CD4-positive, CD25-positive, alpha-beta regulatory T cell (primary cell): ENCODE measurements around the gene KLHL18. TPM values are rescaled to one million over a fixed set of nuclear protein-coding genes. Genes with fewer than 3 reads are reported as not detected.

Experiments used
- ATAC-seq, 2 donors: fragments of 150-1000 bp; cut with Tn5 transposase; one replicate each; pipeline ENCODE4 v1.10.0; 2021; ENCODE audit warnings: low read depth in 2 of 2, moderate number of reproducible peaks in 2 of 2, moderate library complexity in 1 of 2
- DNase-seq, 3 donors: peaks; one replicate each; pipeline versions ENCODE4 v3.0.0 to v3.0.0-alpha.2; 2012 to 2022; ENCODE audit warnings: mixed read lengths in 1 of 3
- H3K27ac ChIP-seq: one replicate; pipeline ENCODE4 v1.7.0; 2013; ENCODE audit warnings: mild to moderate bottlenecking, low read length; ENCODE audit not compliant: insufficient read depth, poor library complexity, severe bottlenecking
- H3K27me3 ChIP-seq: one replicate; pipeline ENCODE4 v1.7.0; 2013; ENCODE audit warnings: low read length; ENCODE audit not compliant: control insufficient read depth, insufficient read depth
- H3K36me3 ChIP-seq: one replicate; pipeline ENCODE4 v1.7.0; 2013; ENCODE audit warnings: mild to moderate bottlenecking, low read length, moderate library complexity; ENCODE audit not compliant: control insufficient read depth, insufficient read depth
- H3K4me1 ChIP-seq: 2 replicates; pipeline ENCODE4 v1.7.0; 2013; ENCODE audit warnings: mild to moderate bottlenecking, low read length; ENCODE audit not compliant: insufficient read depth, control insufficient read depth, poor library complexity, severe bottlenecking
- H3K4me3 ChIP-seq: one replicate; pipeline ENCODE4 v1.7.0; 2013; ENCODE audit warnings: low read depth, mild to moderate bottlenecking, low read length, moderate library complexity
- H3K9me3 ChIP-seq, 2 experiments: 1 replicate in 1 of 2; 2 replicates in 1 of 2; pipeline ENCODE4 v1.7.0; 2013; ENCODE audit warnings: low read length in 2 of 2, mild to moderate bottlenecking in 1 of 2, moderate library complexity in 1 of 2; ENCODE audit not compliant: control insufficient read depth in 2 of 2
- H3K27ac Mint-ChIP-seq, 3 donors: one replicate each; pipeline ENCODE4 v1.8.0; 2020 to 2022; ENCODE audit warnings: mild to moderate bottlenecking in 3 of 3, mixed read lengths in 3 of 3, moderate library complexity in 2 of 3
- H3K27me3 Mint-ChIP-seq: one replicate; pipeline ENCODE4 v1.8.0; 2022; ENCODE audit warnings: mild to moderate bottlenecking, mixed read lengths
- H3K36me3 Mint-ChIP-seq: one replicate; pipeline ENCODE4 v1.8.0; 2020; ENCODE audit warnings: mixed read lengths
- H3K4me1 Mint-ChIP-seq, 4 donors: one replicate each; pipeline ENCODE4 v1.8.0; 2020 to 2022; ENCODE audit warnings: mixed read lengths in 4 of 4, mild to moderate bottlenecking in 1 of 4
- H3K4me3 Mint-ChIP-seq, 4 donors: one replicate each; pipeline ENCODE4 v1.8.0; 2020 to 2022; ENCODE audit warnings: mild to moderate bottlenecking in 4 of 4, mixed read lengths in 4 of 4, moderate library complexity in 3 of 4
- H3K9me3 Mint-ChIP-seq, 7 donors: one replicate each; pipeline ENCODE4 v1.8.0; 2020 to 2022; ENCODE audit warnings: mixed read lengths in 7 of 7, mild to moderate bottlenecking in 3 of 7, moderate library complexity in 2 of 7
- polyA plus RNA-seq, 4 donors: library from polyadenylated mRNA; unstranded; fragments of 300-500 nt; fragmentation: Illumina TruSeq; gene quantifications; one replicate each; pipeline ENCODE4 v1.2.3, GENCODE V29; 2021
- total RNA-seq: library from RNA; stranded (reverse); gene quantifications from one replicate; pipeline ENCODE4 v1.2.3, GENCODE V29; 2022

Gene KLHL18
- total and polyA plus RNA-seq, 5 donors from 2014 or later = 11.0 to 48.9 (median 15.2) TPM

DNA sequence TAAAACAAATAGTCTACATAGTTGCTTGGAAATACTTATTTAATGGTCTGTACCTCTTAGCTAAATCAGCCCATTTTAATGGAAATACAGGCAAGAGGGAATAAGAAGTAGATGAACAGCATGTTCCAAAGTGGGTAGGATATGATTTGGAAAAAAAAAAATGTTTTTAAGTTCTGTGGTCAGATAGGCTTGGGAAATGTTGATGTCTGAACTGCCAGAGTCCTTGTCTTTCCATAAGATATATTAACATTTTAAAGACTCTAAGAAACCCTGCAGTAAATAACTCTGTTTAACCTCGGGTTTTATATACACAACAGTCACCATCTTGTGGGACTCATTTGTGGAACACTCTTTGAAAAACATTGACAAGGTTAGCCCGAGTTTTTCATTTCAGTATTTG lies 58.1 kb downstream of the KLHL18 start:
- no peak for DNase-seq
- Mint-ChIP-seq H3K4me3 (no peak overlapping the region), H3K27ac (no peak overlapping the region), H3K4me1 (peaks cover 0 to 7% (median 3%) of the 10 kb centered on the region in 4 donors), H3K9me3 (no peaks in the 10 kb centered on the region), H3K36me3 (peaks cover 51% of the 10 kb centered on the region), H3K27me3 (no peaks in the 10 kb centered on the region)
- H3K27ac ChIP-seq = no peak overlapping the region
- H3K27me3 ChIP-seq = no peaks in the 10 kb centered on the region
- no peak overlapping the region for H3K4me3 ChIP-seq
- H3K9me3 ChIP-seq = no peaks in the 10 kb centered on the region
- H3K4me1 ChIP-seq = no peaks in the 10 kb centered on the region
- peaks cover 73% of the 10 kb centered on the region for H3K36me3 ChIP-seq
- no peak for ATAC-seq

DNA sequence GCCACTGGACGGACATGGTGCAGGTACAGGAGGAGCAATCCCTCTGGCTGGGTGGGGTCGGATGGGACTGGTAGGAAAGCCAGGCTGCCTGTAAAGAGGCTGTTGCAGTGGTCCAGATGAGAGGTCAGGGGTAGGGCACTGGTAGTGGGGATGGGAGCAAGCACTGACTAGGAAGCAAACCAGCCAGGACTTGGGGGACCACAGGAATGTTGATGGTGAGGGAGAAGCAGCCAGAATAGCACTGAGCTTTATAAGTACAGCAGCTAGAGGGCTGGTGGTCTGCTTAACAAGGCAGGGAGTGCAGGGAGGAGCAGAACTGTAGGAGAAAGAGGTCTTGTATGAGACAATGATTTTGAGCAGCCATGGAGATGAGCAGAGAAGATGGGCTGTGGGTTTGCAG lies 59.4 kb downstream of the KLHL18 start:
- Histone ChIP-seq H3K36me3 (peaks cover 60% of the 10 kb centered on the region), H3K4me3 (no peak overlapping the region), H3K27me3 (no peaks in the 10 kb centered on the region), H3K9me3 (no peaks in the 10 kb centered on the region), H3K27ac (no peak overlapping the region), H3K4me1 (no peaks in the 10 kb centered on the region)
- DNase-seq (no peak), ATAC-seq (no peak)
- peak overlapping the region in 2 of 3 donors; percentile 6 to 37 for H3K27ac Mint-ChIP-seq
- H3K9me3 Mint-ChIP-seq = no peaks in the 10 kb centered on the region
- peaks cover 40% of the 10 kb centered on the region for H3K36me3 Mint-ChIP-seq
- H3K4me1 Mint-ChIP-seq = peaks cover 0 to 8% (median 3%) of the 10 kb centered on the region in 4 donors
- no peak overlapping the region for H3K4me3 Mint-ChIP-seq
- H3K27me3 Mint-ChIP-seq = no peaks in the 10 kb centered on the region

DNA sequence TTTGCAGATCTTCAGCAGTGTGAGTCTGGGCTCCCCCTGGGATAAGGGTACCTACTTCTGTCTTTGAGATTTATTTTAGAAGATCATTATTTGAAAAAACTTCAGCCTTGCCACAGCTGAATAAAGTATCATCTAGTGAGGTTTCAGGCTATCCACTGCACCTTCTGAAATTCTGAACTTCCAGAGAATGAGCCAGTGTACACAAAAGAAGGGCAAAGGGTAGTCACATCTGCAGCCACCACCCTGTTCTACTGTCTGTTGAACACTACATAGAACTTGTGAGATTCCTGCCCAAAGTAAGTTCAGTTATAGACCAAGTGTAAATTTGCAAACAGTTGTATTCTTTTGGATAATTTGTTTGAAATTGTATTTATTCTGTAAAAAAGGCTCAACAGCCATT lies 60.1 kb downstream of the KLHL18 start:
- peaks cover 0 to 8% (median 3%) of the 10 kb centered on the region in 4 donors for H3K4me1 Mint-ChIP-seq
- no peaks in the 10 kb centered on the region for H3K27me3 ChIP-seq
- H3K4me3 Mint-ChIP-seq = no peak overlapping the region
- no peaks in the 10 kb centered on the region for H3K27me3 Mint-ChIP-seq
- H3K36me3 Mint-ChIP-seq = peaks cover 36% of the 10 kb centered on the region
- peak overlapping the region in 2 of 3 donors; percentile 37 to 56 for H3K27ac Mint-ChIP-seq
- no peaks in the 10 kb centered on the region for H3K9me3 Mint-ChIP-seq
- no peaks in the 10 kb centered on the region for H3K9me3 ChIP-seq
- no peak overlapping the region for H3K27ac ChIP-seq
- no peaks in the 10 kb centered on the region for H3K4me1 ChIP-seq
- DNase-seq (no peak), ATAC-seq (no peak)
- peaks cover 54% of the 10 kb centered on the region for H3K36me3 ChIP-seq
- H3K4me3 ChIP-seq = no peak overlapping the region

DNA sequence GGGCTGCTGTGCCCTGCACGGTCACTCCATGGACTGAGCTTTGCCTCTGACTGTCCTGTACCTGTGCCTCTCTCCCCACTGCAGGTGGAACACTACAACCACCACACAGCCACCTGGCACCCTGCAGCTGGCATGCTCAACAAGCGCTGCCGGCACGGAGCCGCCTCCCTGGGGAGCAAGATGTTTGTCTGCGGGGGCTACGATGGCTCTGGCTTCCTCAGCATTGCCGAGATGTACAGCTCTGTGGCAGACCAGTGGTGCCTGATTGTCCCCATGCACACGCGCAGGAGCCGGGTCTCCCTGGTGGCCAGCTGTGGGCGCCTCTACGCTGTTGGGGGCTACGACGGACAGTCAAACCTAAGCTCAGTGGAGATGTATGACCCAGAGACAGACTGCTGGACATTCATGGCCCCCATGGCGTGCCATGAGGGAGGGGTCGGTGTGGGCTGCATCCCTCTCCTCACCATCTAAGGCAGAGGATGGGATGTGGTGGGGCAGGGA lies 60.8 kb downstream of the KLHL18 start:
- Mint-ChIP-seq H3K9me3 (no peaks in the 10 kb centered on the region), H3K4me1 (peaks cover 0 to 8% (median 3%) of the 10 kb centered on the region in 4 donors), H3K36me3 (peaks cover 29% of the 10 kb centered on the region), H3K4me3 (no peak overlapping the region), H3K27ac (no peak overlapping the region), H3K27me3 (no peaks in the 10 kb centered on the region)
- no peaks in the 10 kb centered on the region for H3K27me3 ChIP-seq
- no peak for DNase-seq
- peaks cover 48% of the 10 kb centered on the region for H3K36me3 ChIP-seq
- no peak overlapping the region for H3K4me3 ChIP-seq
- H3K9me3 ChIP-seq = no peaks in the 10 kb centered on the region
- no peak overlapping the region for H3K27ac ChIP-seq
- ATAC-seq = no peak
- H3K4me1 ChIP-seq = no peaks in the 10 kb centered on the region

DNA sequence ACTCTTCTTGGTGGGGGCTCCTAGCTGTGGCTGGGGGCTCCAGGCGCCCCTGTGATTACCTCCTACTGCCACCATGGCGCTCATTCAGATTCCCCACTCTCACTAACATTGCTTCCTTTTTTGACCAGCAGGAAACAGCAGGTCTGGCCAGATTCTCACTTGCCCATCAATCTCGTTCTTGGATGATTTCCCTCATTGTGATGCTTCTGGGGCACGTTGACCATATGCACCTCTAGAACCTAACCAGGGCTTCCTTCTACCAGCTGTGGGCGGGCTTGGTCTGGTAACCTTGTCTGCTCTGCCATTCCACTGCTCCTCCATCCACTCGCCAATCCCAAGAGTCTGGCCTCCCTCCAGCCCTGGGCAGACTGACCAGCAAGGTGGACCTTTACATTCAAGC lies 62.2 kb downstream of the KLHL18 start:
- Mint-ChIP-seq H3K4me3 (no peak overlapping the region), H3K27ac (no peak overlapping the region), H3K27me3 (no peaks in the 10 kb centered on the region), H3K4me1 (peaks cover 0 to 8% (median 3%) of the 10 kb centered on the region in 4 donors), H3K36me3 (peaks cover 24% of the 10 kb centered on the region), H3K9me3 (no peaks in the 10 kb centered on the region)
- DNase-seq (no peak), ATAC-seq (no peak)
- H3K36me3 ChIP-seq = peaks cover 38% of the 10 kb centered on the region
- H3K4me3 ChIP-seq = no peak overlapping the region
- H3K9me3 ChIP-seq = no peaks in the 10 kb centered on the region
- no peak overlapping the region for H3K27ac ChIP-seq
- no peaks in the 10 kb centered on the region for H3K4me1 ChIP-seq
- H3K27me3 ChIP-seq = no peaks in the 10 kb centered on the region

DNA sequence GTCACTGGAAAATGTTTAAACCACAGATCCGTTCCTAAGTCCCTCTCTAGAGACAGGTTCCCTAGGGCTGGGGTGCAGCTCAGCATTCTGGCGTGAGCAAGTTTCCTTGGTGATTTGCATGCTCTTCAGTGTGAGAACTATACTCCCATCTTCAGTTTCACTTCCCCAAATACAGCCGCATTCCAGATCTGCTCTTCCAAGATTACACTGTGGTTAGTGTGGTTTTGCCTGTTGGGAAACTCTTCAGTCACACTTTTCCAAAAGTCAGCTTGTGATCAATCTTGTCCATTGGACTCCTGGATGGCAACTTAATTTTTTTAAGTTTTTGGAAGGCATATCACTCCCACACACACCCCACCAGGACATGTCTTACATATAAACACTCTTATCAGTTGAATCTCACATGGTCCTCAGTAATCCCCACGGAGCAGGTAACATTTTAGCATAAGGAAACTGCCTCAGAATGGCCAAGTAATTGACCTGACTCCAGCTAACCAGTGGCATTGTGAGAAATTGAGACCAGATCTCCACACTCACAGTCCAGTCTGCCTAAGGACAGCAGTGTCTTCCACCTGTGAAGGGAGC lies 64.6 kb downstream of the KLHL18 start:
- no peak overlapping the region for H3K27ac ChIP-seq
- no peaks in the 10 kb centered on the region for H3K27me3 Mint-ChIP-seq
- no peaks in the 10 kb centered on the region for H3K27me3 ChIP-seq
- H3K4me3 Mint-ChIP-seq = no peak overlapping the region
- no peaks in the 10 kb centered on the region for H3K9me3 ChIP-seq
- ATAC-seq = no peak
- peaks cover 25% of the 10 kb centered on the region for H3K36me3 ChIP-seq
- peaks cover 0 to 8% (median under 1%) of the 10 kb centered on the region in 4 donors for H3K4me1 Mint-ChIP-seq
- H3K9me3 Mint-ChIP-seq = no peaks in the 10 kb centered on the region
- H3K36me3 Mint-ChIP-seq = peaks cover 15% of the 10 kb centered on the region
- no peak overlapping the region for H3K4me3 ChIP-seq
- no peaks in the 10 kb centered on the region for H3K4me1 ChIP-seq
- peak overlapping the region in 2 of 3 donors; percentile 48 to 73 for H3K27ac Mint-ChIP-seq
- no peak for DNase-seq

DNA sequence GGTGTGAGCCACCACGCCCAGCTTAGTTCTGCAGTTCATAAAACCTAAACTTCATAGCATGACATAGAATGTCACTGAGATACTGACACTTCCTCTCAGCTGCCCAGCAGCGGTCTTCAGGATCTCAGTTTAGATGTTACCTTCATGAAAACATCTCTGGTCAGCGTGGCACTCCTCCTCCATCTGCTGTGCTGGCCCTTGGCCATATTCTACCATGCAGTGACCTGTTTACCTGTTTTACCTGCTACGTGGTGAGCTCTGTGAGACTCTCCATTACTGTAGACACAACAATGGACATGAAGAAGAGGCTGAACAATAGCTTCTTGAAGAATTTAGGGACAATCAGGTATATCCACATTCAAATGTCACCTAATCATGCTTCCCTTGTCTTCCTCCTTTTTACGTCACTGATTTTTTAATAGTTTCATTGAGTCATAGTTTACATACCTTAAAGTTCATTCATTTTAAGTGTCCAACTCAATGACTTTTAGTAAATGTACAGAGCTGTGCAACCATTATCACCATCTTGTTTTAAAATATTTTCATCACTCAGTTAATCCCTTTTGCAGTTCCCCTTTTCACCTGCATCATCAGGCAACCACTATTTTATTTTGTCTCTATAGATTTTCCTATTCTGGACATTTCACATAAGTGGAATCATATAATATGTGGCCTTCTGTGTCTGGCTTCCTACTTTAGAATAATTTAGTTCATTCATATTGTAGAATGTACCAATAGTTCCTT lies 65.8 kb downstream of the KLHL18 start:
- ATAC-seq = no peak
- Mint-ChIP-seq H3K27ac (peak overlapping the region in 1 of 3 donors; percentile 65), H3K4me3 (no peak overlapping the region), H3K4me1 (peaks cover 0 to 8% (median under 1%) of the 10 kb centered on the region in 4 donors), H3K36me3 (peaks cover 8% of the 10 kb centered on the region), H3K27me3 (no peaks in the 10 kb centered on the region), H3K9me3 (no peaks in the 10 kb centered on the region)
- H3K36me3 ChIP-seq = peaks cover 13% of the 10 kb centered on the region
- H3K4me1 ChIP-seq = no peaks in the 10 kb centered on the region
- no peak overlapping the region for H3K27ac ChIP-seq
- no peak for DNase-seq
- no peaks in the 10 kb centered on the region for H3K9me3 ChIP-seq
- no peak overlapping the region for H3K4me3 ChIP-seq
- H3K27me3 ChIP-seq = no peaks in the 10 kb centered on the region
